K562 (cell line): ENCODE measurements around the gene TLE3. TPM values are rescaled to one million over a fixed set of nuclear protein-coding genes. Genes with fewer than 3 reads are reported as not detected.
A peak's percentile ranks its signal among the peaks of the same experiment; 100 is the strongest.

ENCODE experiments used
- CREB1 ChIP-seq, 2 experiments: sonication (generic) in 1 of 2; formaldehyde crosslinking in 1 of 2; IDR thresholded peaks; 2 replicates each; pipeline versions ENCODE4 v1.6.1 to v1.8.0; 2012 to 2022; ENCODE audit warnings: inconsistent platforms in 1 of 2, mild to moderate bottlenecking in 1 of 2, missing genetic modification reagents in 1 of 2, moderate library complexity in 1 of 2
- E2F5 ChIP-seq: sonication (generic); formaldehyde crosslinking; IDR thresholded peaks from 2 replicates; pipeline ENCODE4 v1.8.0; 2022; ENCODE audit warnings: mild to moderate bottlenecking, missing genetic modification reagents
- ETS1 ChIP-seq: conservative IDR thresholded peaks from 2 replicates; pipeline ENCODE4 v1.6.1; 2011; ENCODE audit warnings: low read depth, mild to moderate bottlenecking, low read length; ENCODE audit not compliant: control insufficient read depth
- HINFP ChIP-seq: fragments of 450-650 bp; conservative IDR thresholded peaks from 2 replicates; pipeline ENCODE4 v1.6.1; 2016; ENCODE audit warnings: missing genetic modification characterization, low read depth, mild to moderate bottlenecking, control low read depth, missing compliant biosample characterization
- KLF16 ChIP-seq: IDR thresholded peaks from 2 replicates; pipeline ENCODE4 v1.6.1; 2016; ENCODE audit warnings: antibody characterized with exemption
- MTA1 ChIP-seq: fragments of 450-650 bp; IDR thresholded peaks from 2 replicates; pipeline ENCODE4 v1.6.1; 2017; ENCODE audit warnings: borderline replicate concordance
- NCOA1 ChIP-seq: fragments of 450-650 bp; IDR thresholded peaks from 2 replicates; pipeline ENCODE4 v1.6.1; 2016; ENCODE audit warnings: low read depth
- SIRT6 ChIP-seq: IDR thresholded peaks from one replicate; pipeline ENCODE4 v1.6.1; 2012; ENCODE audit warnings: low read depth, mild to moderate bottlenecking, control low read depth, inconsistent platforms, low read length, moderate library complexity
- SMARCA4 ChIP-seq: fragments of 450-650 bp; IDR thresholded peaks from 2 replicates; pipeline ENCODE4 v1.6.1; 2016
- SMARCE1 ChIP-seq: fragments of 450-650 bp; IDR thresholded peaks from 2 replicates; pipeline ENCODE4 v1.7.1; 2016; ENCODE audit warnings: mild to moderate bottlenecking
- TEAD4 ChIP-seq, 2 experiments: sonication (generic) in 1 of 2; formaldehyde crosslinking in 1 of 2; IDR thresholded peaks; 2 replicates each; pipeline versions ENCODE4 v1.6.1 to v1.8.0; 2012 to 2022; ENCODE audit warnings: borderline replicate concordance in 1 of 2, inconsistent platforms in 1 of 2, low read length in 1 of 2, mild to moderate bottlenecking in 1 of 2, missing genetic modification reagents in 1 of 2
- ZBTB1 ChIP-seq: sonication (generic); formaldehyde crosslinking; IDR thresholded peaks from 2 replicates; pipeline ENCODE4 v1.8.1; 2023; ENCODE audit warnings: missing genetic modification reagents, low read depth, mild to moderate bottlenecking, borderline replicate concordance
- ZBTB33 ChIP-seq: sonication (generic); formaldehyde crosslinking; IDR thresholded peaks from 2 replicates; pipeline ENCODE4 v1.8.1; 2023; ENCODE audit warnings: mild to moderate bottlenecking, missing genetic modification reagents
- ZNF146 ChIP-seq: IDR thresholded peaks from one replicate; pipeline ENCODE4 v1.6.1; 2018; ENCODE audit warnings: missing compliant biosample characterization; ENCODE audit not compliant: unreplicated experiment
- ZNF253 ChIP-seq: fragments of 250-450 bp; sonication (Bioruptor Pico); conservative IDR thresholded peaks from 2 replicates; pipeline ENCODE4 v1.6.1; 2021; ENCODE audit warnings: mild to moderate bottlenecking
- ZNF274 ChIP-seq: IDR thresholded peaks from 2 replicates; pipeline ENCODE4 v1.6.1; 2011; ENCODE audit warnings: low read depth, mild to moderate bottlenecking, low read length, moderate library complexity, borderline replicate concordance
- ZNF57 ChIP-seq: fragments of 450-650 bp; formaldehyde crosslinking; IDR thresholded peaks from 2 replicates; pipeline ENCODE4 v1.4.0; 2020; ENCODE audit warnings: mild to moderate bottlenecking, moderate library complexity
- ZNF639 ChIP-seq, 2 experiments: fragments of 200-800 bp in 1 of 2; sonication (Bioruptor generic) in 1 of 2; sonication (generic) in 1 of 2; formaldehyde crosslinking in 1 of 2; IDR thresholded peaks in 1 of 2; conservative IDR thresholded peaks in 1 of 2; 2 replicates each; pipeline versions ENCODE4 v1.5.0 to v1.6.1; 2016 to 2020; ENCODE audit warnings: missing compliant biosample characterization in 1 of 2, missing genetic modification characterization in 1 of 2, missing genetic modification reagents in 1 of 2
- ZNF696 ChIP-seq: fragments of 250-450 bp; sonication (Bioruptor Pico); conservative IDR thresholded peaks from 2 replicates; pipeline ENCODE4 v1.4.0; 2020; ENCODE audit warnings: mild to moderate bottlenecking, moderate library complexity
- polyA plus RNA-seq, 8 experiments: library from polyadenylated mRNA; depleted of rRNA in 4 of 8; stranded (reverse) in 5 of 8; unstranded in 3 of 8; fragments of >200 nt; fragmentation: Nextera tagmentation in 2 of 8; fragmentation: Illumina TruSeq in 1 of 8; extraction: Ambion mirVana in 2 of 8; extraction: Trizol in 1 of 8; gene quantifications; 2 replicates each; pipeline versions ENCODE4 v1.2.1 to v1.2.3, GENCODE V29; 2011 to 2014; ENCODE audit warnings: inconsistent platforms in 1 of 8, missing spikeins in 1 of 8
- total RNA-seq, 7 experiments: library from RNA; depleted of rRNA in 6 of 7; stranded (reverse); fragments of >200 nt in 6 of 7; fragmentation: Illumina TruSeq in 2 of 7; extraction: Trizol in 2 of 7; gene quantifications; 2 replicates each; pipeline versions ENCODE4 v1.2.1 to v1.2.3, GENCODE V29; 2011 to 2021; ENCODE audit warnings: low replicate concordance in 1 of 7

The TLE3 gene
- total and polyA plus RNA-seq, 9 of the 15 experiments (the other 6 are each of a cell fraction or from before 2014, with no cell fraction given) = 1.5 to 84.2 (median 14.1) TPM

GRCh38 chr15:70099167-70099966 is 1.6 kb upstream of the TLE3 start (continued):
- TF ChIP-seq ZBTB33 (no peak), HINFP (tag) (no peak), ZNF146 (CRISPR knock-in tag) (no peak), ZNF57 (CRISPR knock-in tag) (no peak), ZNF696 (no peak), ETS1 (no peak), CREB1 (IDR thresholded peaks at IDR 0.05) (peak; percentile 72), CREB1 (CRISPR knock-in tag; IDR thresholded peaks at IDR 0.05) (peak; percentile 86), ZNF639 (CRISPR knock-in tag; conservative IDR thresholded peaks at IDR 0.05 in 1 of 2, IDR thresholded peaks at IDR 0.05 in 1 of 2) (peak in 1 of 2 experiments; percentile 61; a peak in 1 of 4 replicates), ZBTB1 (CRISPR knock-in tag) (no peak), MTA1 (no peak), NCOA1 (no peak), ZNF274 (no peak), SMARCE1 (no peak), E2F5 (CRISPR knock-in tag) (no peak), SIRT6 (no peak), TEAD4 (IDR thresholded peaks at IDR 0.05; ENCODE audit: low read length) (no peak), TEAD4 (CRISPR knock-in tag; IDR thresholded peaks at IDR 0.05; ENCODE audit: borderline replicate concordance) (no peak), ZNF253 (CRISPR knock-in tag) (no peak), KLF16 (no peak), SMARCA4 (no peak)
